SHP77 (cell line): ENCODE measurements around the gene LPAR5.

Experiments used
- DNase-seq, 2 experiments: peaks; one replicate each; lab custom pipeline; 2025; lab: John Stamatoyannopoulos, UW

The LPAR5 gene

GRCh38 chr12:6638305-6638704, 2.5 kb upstream of the LPAR5 start:
- DNase-seq, result no peak

GRCh38 chr12:6635375-6635855, 344 bp downstream of the LPAR5 start:
- no peak for DNase-seq

GRCh38 chr12:6632026-6632983, 3.5 kb downstream of the LPAR5 start:
- DNase-seq, result no peak

- no peak for DNase-seq
These were observed 4.2 kb downstream of the LPAR5 start for GRCh38 chr12:6631549-6631961.

GRCh38 chr12:6630736-6631135, 5.0 kb downstream of the LPAR5 start:
- no peak for DNase-seq

- DNase-seq, result no peak
These were observed 8.1 kb downstream of the LPAR5 start for GRCh38 chr12:6627616-6628015.

GRCh38 chr12:6626654-6627283, 9.0 kb downstream of the LPAR5 start:
- DNase-seq, result no peak

GRCh38 chr12:6620885-6621274, 14.9 kb downstream of the LPAR5 start:
- DNase-seq, result no peak

- no peak for DNase-seq
These were observed 15.4 kb downstream of the LPAR5 start for GRCh38 chr12:6620137-6620884.

GRCh38 chr12:6618483-6619225, 17.1 kb downstream of the LPAR5 start:
- DNase-seq, result no peak

- DNase-seq, result no peak
These were observed 20.0 kb downstream of the LPAR5 start for GRCh38 chr12:6615802-6616201.

- DNase-seq, result no peak
These were observed 21.1 kb downstream of the LPAR5 start for GRCh38 chr12:6614513-6615172.

GRCh38 chr12:6613776-6614512, 21.8 kb downstream of the LPAR5 start:
- DNase-seq, result peak; percentile 84 to 87

- DNase-seq, result peak; percentile 77 to 82
These were observed 22.6 kb downstream of the LPAR5 start for GRCh38 chr12:6613015-6613775.

- DNase-seq, result no peak
These were observed 23.1 kb downstream of the LPAR5 start for GRCh38 chr12:6612652-6613014.

GRCh38 chr12:6612247-6612646, 23.5 kb downstream of the LPAR5 start:
- peak in 1 of 2 experiments; percentile 5 for DNase-seq

GRCh38 chr12:6608592-6609281, 27.0 kb downstream of the LPAR5 start:
- DNase-seq, result no peak

GRCh38 chr12:6607751-6608591, 27.8 kb downstream of the LPAR5 start:
- peak; percentile 70 to 87 for DNase-seq
